GM21381 (cell line): Measurements from ENCODE around the gene DMWD.

Experiments used
- ATAC-seq: cut with Tn5 transposase; IDR thresholded peaks from one replicate; pipeline ENCODE4 v1.9.1; 2021; ENCODE audit warnings: mild to moderate bottlenecking, moderate library complexity; ENCODE audit not compliant: unreplicated experiment

Gene DMWD

DNA sequence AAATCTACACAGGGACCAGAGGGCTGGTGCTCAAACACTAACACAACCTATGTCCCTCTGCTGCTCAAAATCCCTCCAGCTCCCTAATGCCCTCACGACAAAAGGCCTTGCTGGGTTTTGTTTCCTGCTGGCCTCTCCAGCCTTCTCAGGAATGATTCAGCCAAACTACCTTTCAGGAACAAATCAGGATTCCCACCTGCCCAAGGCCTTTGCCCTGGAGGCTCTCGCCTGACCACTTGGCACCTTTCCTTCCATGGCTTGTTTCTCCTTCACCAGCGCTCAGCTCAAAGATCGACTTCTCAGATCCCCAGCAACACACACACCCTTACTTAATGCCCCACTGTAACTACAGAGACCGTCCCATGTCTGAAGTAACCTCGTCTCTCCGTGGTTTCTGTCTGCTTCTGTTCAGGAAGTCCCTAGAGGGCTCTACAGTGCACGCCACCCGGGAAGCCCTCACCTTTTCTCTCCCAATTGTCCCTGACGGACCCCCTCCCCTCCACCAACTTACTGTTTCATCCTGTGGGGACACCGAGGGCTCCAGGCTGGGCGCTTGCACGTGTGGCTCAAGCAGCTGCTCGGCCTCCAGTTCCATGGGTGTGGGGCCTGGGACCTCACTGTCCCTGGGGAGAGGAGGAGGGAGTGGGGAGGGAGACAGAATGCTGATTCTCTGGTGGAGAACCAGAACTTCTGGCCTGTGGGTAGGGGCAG lies 20.4 kb downstream of the DMWD start:
- ATAC-seq = no peak

DNA sequence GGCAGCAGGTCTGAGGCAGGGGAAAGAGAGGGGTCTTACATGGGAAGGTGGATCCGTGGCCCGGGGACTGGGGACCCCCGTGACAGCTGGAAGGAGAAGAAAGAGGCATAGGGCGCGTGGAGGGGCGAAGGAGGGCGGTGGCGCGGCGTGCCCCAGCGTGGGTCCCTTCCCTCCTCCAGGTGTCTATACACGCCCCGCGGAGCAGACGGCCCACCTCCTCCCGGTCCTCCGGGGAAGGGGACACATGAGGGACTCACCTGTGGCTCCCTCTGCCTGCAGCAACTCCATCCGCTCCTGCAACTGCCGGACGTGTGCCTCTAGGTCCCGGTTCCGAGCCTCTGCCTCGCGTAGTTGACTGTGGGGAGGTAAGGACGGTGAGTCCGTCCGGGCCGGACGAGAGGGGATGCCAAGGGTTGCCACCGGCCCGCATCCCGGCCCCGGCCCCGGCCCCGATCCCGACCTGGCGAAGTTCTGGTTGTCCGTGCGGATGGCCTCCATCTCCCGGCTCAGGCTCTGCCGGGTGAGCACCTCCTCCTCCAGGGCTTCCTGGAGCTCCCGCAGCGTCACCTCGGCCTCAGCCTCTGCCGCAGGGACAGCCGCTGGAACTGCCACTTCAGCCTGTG lies 21.2 kb downstream of the DMWD start:
- no peak for ATAC-seq

DNA sequence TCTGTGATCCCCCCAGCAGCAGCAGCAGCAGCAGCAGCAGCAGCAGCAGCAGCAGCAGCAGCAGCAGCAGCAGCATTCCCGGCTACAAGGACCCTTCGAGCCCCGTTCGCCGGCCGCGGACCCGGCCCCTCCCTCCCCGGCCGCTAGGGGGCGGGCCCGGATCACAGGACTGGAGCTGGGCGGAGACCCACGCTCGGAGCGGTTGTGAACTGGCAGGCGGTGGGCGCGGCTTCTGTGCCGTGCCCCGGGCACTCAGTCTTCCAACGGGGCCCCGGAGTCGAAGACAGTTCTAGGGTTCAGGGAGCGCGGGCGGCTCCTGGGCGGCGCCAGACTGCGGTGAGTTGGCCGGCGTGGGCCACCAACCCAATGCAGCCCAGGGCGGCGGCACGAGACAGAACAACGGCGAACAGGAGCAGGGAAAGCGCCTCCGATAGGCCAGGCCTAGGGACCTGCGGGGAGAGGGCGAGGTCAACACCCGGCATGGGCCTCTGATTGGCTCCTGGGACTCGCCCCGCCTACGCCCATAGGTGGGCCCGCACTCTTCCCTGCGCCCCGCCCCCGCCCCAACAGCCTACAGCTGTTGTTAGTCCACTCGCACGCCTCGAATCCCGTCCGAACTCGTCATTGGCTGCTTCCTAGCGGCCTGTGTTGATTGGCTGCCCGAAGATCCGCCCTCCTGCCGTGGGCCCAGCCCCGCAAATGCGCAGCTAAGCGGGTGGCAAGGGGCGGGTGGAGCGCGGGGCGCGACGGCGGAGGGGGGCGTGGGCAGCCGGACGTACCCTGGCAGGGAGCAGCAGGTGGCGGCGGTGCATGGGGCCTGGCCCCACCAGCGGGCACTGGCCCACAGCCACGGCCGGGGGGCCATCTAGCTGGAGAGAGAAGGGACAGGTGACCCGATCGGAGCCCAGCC lies 22.2 kb downstream of the DMWD start:
- peak; percentile 45 for ATAC-seq

DNA sequence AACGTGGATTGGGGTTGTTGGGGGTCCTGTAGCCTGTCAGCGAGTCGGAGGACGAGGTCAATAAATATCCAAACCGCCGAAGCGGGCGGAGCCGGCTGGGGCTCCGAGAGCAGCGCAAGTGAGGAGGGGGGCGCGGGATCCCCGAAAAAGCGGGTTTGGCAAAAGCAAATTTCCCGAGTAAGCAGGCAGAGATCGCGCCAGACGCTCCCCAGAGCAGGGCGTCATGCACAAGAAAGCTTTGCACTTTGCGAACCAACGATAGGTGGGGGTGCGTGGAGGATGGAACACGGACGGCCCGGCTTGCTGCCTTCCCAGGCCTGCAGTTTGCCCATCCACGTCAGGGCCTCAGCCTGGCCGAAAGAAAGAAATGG lies 22.8 kb downstream of the DMWD start:
- ATAC-seq = no peak

DNA sequence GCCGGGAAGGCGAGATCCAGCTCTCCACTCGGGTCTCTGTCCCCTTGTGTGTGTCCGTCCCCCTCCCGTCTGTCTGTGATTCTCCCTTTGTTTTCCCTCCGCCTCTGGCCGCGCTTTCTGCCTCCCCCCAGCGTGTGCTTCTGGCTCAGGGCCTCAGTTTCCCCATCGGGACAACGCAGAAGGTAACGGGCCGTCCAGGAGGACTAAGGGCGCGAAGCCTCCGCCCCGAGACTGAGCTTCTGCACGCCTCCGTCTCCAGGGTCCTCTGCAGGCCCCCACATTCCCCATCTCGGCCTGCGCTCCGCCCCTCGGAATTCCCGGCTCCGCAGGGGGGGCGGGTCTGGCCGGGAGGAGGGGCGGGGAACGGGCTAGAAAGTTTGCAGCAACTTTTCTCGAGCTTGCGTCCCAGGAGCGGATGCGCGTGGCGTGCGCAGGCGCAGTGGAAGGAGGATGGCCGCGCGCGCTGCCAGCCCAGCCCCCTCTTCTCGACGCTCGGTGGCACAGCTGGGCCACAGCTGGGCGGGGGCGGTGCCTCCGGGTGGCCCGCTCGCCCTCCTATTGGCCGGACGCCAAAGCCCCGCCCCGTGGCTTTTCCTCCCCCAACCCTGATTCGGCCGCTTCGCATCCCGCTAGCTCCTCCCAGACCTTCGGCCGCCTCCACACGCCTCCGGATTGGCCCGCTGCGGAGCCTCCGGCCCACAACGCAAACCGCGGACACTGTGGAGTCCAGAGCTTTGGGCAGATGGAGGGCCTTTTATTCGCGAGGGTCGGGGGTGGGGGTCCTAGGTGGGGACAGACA lies 23.5 kb downstream of the DMWD start, which contains the start of gene SIX5:
TSS of gene SIX5 (minus strand) at position 269 of the 799 bp plus-strand sequence. CDS start 408 bp downstream, outside the sequence.
- ATAC-seq = peak; percentile 64

DNA sequence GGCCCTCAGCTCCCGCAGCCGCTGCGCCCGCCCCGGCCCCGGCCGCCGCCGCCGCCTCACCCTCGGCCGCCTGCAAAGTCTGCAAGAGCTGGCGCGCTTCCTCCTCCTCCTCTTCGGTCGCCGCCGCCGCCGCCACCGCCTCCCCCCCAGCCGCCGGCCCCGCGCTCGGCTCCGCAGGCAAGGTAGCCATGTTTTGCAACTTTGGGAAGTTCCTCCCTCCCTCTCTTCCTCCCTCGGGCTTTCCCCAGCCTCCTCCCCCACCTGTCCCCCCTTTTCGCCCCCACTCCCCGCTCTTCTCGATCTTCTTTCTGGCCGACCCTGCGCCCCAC lies 24.0 kb downstream of the DMWD start:
- no peak for ATAC-seq

DNA sequence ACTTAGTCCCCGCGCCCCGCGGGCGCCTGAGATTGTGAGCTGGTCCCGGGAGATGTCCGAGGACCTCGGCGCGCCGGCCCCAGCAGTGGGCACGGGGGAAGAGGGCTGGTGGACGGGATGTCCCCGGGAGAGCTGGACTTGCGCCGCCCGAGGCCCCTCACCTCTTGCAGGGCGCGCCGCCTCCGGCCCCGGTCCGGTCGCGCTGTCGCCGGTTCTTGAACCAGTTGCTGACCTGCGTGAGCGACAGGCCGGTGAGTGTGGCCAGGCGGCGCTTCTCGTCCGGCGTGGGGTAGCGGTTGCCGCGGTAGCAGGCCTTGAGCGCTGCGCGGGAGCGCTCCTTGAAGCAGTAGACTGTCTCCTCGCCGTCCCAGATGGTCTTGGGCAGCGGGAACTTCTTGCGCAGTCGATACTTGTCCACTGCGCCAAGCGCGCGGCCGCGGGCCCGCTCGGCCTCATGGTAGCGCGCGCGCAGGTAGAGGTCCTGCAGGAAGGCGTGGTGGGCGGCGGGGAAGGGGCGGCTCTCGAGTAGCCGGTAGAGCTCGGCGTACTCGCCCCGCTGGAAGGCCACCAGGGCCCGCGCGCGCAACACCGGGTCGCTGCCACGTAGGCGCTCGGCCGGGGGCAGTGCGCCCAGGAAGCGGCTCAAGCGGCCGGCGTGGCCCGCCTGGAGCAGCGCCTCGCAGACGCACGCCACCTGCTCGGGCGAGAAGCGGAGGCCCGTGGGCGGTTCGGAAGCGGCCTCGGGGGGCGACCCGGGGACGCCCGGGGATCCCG lies 24.6 kb downstream of the DMWD start:
- ATAC-seq = no peak

DNA sequence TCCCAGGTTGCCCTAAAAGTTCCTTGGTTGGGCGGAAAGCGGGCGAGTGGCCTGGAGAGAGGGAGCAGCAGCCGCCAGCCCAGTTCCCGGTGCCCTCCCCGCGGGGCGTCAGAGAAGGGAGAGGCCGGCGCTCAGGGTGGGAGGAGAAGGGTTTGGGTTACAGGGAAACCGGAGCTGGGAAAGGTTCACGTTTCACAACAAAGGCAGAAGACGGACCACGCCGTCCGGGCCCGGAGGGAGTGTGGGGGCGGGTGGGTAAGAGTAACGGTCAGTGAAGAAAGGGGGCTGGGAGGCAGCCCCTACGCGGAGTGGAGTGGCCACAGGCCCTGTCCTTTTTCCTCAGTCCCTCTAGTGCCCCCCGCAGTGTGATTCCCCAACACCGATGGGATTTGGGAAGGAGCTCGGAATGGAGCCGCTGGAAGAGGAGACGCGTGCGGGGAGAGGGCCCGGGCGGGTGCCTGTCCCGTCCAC lies 25.2 kb downstream of the DMWD start:
- no peak for ATAC-seq

DNA sequence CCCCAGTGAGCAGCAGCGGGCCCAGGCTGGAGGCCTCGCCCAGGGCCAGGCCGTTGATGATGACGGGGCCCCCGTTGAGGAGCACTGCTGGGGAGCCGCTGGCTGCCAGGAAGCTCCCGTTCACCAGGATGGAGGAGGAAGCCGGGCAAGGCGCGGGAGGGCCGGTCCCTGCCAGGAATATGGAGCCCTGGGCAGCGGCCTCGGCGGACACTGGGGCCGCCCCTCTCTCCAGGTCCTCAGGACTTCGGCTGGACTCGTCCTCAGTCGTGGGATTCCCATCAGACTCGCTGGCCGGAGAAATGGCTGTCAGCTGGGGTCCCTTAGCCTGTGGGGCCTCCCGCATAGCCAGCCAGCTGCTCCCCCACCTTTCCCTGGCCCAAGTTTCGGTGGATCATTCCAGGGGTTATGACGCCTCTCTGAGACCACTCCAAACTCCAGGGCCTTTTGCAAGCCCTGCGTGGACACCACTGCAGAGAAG lies 25.7 kb downstream of the DMWD start:
- ATAC-seq = no peak

DNA sequence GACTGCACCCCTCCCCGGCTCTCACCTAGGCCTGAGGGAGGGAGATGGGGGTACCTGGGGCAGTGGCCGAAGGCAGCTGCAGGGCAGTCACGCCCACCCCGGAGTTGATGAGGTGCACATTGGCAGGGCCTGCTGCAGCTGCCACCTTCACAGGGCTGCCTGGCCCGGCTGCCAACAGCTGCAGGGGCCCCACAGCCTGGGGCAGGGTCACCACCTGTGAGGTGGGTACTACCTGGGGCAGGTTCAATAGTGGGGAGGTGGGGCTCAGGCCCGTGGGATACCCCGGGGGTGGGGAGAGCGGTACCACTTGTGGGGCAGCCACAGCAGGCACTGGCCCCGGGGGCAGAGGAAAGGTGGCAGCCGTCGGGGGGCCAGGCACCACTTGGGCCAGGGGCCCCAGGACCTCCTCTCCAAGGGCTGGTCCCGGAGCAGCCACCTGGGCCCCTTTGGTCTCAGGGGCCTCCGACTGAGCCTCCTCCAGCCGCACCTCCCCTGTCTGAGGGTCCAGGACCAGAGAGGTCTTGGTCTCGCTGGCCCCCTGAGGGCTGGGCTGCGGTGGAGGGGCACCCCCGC lies 26.3 kb downstream of the DMWD start:
- ATAC-seq = no peak

DNA sequence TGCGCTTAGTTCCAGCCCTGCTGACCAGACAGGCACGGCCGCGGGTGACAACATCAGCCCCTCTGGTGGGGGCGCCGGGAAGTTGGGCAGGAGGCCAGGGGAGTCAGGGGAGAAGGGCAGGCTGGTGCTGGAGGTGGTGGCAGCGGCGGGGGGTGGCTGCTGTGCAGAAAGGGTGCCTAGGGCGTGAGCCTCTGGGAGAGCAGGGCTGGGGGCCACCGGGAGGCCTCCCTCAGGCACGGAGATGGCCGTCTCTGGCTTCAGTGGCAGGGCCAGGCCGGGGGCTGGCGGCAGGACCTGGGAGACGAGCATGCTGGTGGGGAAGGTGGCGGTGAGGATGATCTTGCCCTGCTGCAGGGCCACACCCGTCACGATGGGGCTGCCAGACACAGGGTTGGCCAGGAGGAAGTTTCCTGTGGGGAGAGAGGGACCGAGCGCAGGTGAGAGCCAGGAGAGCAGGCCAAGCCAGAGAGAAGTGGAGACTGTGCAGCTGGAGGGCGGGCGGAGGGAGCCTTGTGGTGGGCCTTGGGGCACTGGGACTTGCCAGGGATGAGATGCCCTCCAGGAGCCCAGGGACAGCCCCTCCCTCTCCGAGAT lies 26.8 kb downstream of the DMWD start:
- no peak for ATAC-seq

DNA sequence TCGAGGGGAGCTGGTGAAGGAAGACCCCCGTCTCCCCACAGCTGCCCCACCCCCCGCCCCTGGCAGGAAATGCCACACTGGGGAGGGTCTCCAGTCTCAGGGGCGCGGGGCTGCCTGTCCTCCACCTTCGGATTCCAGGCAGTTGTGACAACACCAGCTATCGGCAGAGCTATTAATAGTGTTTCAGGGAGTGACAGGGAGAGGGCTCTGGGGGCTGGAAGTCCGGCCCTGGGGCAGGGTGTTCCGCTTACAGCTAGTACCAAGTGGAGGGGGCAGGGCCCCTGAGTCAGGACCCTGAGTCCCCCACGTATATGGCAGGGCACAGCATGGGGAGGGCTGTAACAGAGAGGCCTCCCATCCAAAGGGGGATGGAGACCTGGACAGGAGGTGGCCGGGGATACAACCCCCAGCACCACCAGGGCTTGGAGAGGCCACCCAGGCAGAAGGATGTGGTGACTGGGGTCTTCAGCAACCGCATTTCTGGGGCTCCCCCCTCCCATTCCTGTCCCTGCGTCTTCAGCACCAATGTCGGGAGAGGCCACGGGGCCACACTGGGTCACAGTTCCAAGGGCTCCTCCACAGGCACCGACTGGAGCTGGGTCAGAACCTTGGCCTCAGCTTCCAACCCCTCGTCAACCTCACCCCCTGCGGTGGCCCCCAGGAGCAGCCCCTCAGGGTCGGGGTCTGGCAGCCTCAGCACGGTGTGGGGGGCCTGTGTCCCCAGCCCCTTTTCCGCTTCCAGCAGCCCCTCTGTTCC lies 27.5 kb downstream of the DMWD start:
- no peak for ATAC-seq

DNA sequence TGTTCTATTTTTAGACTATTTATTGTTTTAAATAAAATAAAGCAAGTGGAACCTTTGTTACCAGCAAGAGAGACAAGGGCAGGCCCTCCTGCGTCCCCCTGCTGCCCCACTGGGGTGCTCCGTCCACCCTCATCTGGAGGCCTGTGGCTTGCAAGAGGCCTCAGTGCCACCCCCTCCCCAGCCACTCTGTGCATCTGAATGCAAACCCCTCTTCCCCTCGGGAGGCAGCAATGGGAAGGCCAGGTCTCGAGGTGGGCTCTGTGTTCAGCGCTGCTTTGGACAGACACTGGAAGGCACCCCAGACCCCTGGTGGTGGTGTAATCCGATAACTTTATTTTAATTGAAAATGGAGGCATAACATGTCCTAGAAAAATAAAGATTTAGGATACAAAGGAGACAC lies 28.2 kb downstream of the DMWD start:
- no peak for ATAC-seq

DNA sequence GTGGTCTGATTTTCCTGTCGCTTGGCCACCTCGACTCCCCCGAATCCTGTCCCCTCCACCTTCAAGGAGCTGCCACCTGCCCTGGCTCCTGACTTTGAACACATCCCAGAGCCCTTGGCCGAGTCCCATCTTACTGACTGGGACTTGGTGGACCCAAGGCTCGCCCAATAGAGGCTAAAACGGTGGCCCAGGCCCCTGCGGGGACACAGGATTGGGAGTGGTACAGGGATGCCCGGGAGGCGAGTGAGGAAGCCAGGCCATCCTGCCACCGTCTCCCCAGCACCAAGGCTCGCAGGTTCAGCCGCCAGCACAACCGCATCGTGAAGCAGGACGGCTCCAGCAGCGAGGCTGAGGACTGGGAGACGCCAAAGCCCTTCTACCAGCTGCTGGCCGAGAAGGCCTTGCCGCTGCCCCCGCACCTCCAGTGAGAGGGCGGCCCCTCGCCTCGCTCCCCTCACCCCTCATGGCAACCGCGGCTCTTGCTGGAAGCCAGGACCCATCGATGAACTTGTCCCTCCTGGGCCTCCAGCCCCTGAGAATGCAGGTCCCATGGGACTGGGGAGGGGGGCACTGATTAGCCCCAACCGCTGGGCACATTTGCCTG lies 28.9 kb downstream of the DMWD start:
- ATAC-seq = no peak

DNA sequence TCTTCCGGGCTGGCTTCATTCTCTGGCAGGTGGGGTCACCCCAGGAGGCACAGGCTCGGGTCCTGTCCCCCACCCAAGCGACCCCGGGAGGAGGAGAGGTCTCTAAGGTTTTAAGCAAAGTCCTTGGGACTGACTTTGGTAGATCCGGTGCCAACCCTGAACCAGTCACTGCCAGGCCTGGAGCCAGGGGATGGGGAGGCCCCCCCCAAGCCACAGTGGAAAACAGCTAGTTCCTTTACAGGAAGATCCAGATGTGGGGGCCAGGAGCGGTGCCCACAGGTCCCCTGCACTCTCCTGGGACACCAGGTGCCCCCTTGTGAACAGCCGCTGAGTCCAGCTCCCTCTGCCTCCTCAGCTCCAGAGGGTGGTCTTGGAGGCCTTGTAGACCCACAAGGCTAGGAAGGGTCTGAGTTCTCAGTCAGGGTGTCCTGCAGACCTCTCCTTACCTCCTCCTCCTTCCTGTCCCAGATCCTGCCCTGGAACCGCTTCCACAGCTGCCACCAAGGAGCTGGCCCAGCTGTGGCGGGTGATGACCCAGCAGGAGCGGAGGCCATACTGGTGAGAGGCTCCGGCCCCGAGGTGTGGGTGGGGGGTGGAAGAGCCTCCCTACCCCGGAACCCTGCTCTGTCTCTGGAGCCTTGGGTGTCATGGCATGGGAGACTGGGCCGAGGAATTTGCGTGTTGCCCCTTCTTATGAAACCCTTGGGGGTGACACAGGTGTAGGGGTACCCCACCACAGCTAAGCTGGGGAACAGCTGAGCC lies 29.6 kb downstream of the DMWD start:
- ATAC-seq = no peak

DNA sequence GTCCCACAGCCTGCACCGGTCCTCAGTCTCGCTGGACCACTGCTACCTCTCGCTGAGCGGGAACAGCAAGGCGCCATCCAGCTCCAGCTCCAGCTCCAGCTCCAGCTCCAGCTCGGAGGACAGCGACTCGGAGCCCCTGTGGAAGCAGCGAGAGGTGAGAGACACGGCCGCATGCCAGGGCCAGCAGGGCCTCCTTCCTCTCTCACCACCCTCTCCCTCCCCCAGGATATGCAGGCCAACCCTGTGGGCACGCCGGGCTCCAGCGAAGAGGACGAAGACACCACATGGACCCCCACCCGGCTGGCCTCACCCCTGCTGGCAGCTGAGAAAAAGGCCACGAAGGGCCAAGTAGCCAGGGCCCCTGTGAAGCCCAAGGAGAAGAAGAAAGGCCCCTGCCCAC lies 30.9 kb downstream of the DMWD start:
- ATAC-seq = no peak

DNA sequence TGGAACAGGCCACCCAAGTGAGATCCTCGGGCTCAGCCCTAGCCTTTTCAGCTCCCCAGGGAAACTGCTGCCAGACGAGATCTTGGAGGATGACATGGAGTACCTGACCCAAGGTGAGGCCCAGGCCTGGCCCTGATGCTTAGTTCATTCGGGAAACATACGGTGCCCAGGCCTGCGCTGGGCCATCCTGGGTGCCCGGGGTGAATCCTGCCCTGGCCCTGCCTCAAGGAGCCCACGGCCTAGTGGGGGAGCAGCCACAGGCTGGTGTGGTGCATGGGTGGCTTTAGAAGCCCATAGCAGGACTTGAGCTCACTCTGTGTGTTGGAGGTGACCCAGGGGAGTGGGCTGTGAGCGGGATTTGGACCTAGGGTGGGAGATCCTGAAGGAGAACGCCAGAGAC lies 33.7 kb downstream of the DMWD start:
- no peak for ATAC-seq
